Mesenchymal stem cell (in vitro differentiated cells and primary cell): Measurements from ENCODE around the gene GCAT.

Experiments used
- DNase-seq: peaks from one replicate; pipeline ENCODE4 v3.0.0-alpha.2; 2013
- H2AFZ ChIP-seq: one replicate; pipeline ENCODE4 v1.6.1; 2013; ENCODE audit warnings: low read depth, mild to moderate bottlenecking, control low read depth, inconsistent platforms, low read length, moderate library complexity
- H2AK5ac ChIP-seq: 2 replicates; pipeline ENCODE4 v1.6.1; 2013; ENCODE audit warnings: low read length, moderate library complexity, mild to moderate bottlenecking, inconsistent platforms; ENCODE audit not compliant: severe bottlenecking
- H2BK120ac ChIP-seq: one replicate; pipeline ENCODE4 v1.6.1; 2013; ENCODE audit warnings: low read depth, mild to moderate bottlenecking, inconsistent platforms, low read length, moderate library complexity
- H2BK12ac ChIP-seq, 2 experiments: one replicate each; pipeline ENCODE4 v1.6.1; 2013; ENCODE audit warnings: inconsistent platforms in 2 of 2, low read length in 2 of 2, mild to moderate bottlenecking in 2 of 2, moderate library complexity in 2 of 2, control low read depth in 1 of 2
- H2BK15ac ChIP-seq: one replicate; pipeline ENCODE4 v1.6.1; 2013; ENCODE audit warnings: mild to moderate bottlenecking, low read depth, inconsistent platforms; ENCODE audit not compliant: poor library complexity, severe bottlenecking
- H2BK5ac ChIP-seq: 2 replicates; pipeline ENCODE4 v1.6.1; 2013; ENCODE audit warnings: low read depth, mild to moderate bottlenecking, low read length, control low read depth, inconsistent platforms; ENCODE audit not compliant: poor library complexity, severe bottlenecking
- H3K14ac ChIP-seq, 2 experiments: one replicate each; pipeline ENCODE4 v1.6.1; 2013; ENCODE audit warnings: inconsistent platforms in 2 of 2, low read length in 2 of 2, control low read depth in 1 of 2, mild to moderate bottlenecking in 1 of 2, moderate library complexity in 1 of 2
- H3K18ac ChIP-seq, 2 experiments: one replicate each; pipeline ENCODE4 v1.6.1; 2013; ENCODE audit warnings: inconsistent platforms in 2 of 2, low read length in 2 of 2, control low read depth in 1 of 2, low read depth in 1 of 2, mild to moderate bottlenecking in 1 of 2
- H3K23ac ChIP-seq, 2 experiments: one replicate each; pipeline ENCODE4 v1.6.1; 2013; ENCODE audit warnings: inconsistent platforms in 2 of 2, low read length in 2 of 2, mild to moderate bottlenecking in 2 of 2, moderate library complexity in 2 of 2, control low read depth in 1 of 2
- H3K27ac ChIP-seq: 2 replicates; pipeline ENCODE4 v1.5.1; 2013; ENCODE audit warnings: mild to moderate bottlenecking, moderate library complexity, low read length, control low read depth, inconsistent platforms; ENCODE audit not compliant: poor library complexity, severe bottlenecking
- H3K27me3 ChIP-seq, 2 experiments: 2 replicates each; pipeline versions ENCODE4 v1.6.1 to v1.7.0; 2013; ENCODE audit warnings: low read length in 2 of 2, mild to moderate bottlenecking in 2 of 2, moderate library complexity in 2 of 2, control low read depth in 1 of 2, inconsistent platforms in 1 of 2; ENCODE audit not compliant: control insufficient read depth in 1 of 2, insufficient read depth in 1 of 2
- H3K36me3 ChIP-seq, 2 experiments: 2 replicates each; pipeline versions ENCODE4 v1.6.1 to v1.7.0; 2013; ENCODE audit warnings: low read length in 2 of 2, control low read depth in 1 of 2, inconsistent platforms in 1 of 2, low read depth in 1 of 2, mild to moderate bottlenecking in 1 of 2; ENCODE audit not compliant: insufficient read depth in 2 of 2, control insufficient read depth in 1 of 2
- H3K4ac ChIP-seq, 2 experiments: one replicate each; pipeline ENCODE4 v1.6.1; 2013; ENCODE audit warnings: inconsistent platforms in 2 of 2, low read length in 2 of 2, mild to moderate bottlenecking in 2 of 2, moderate library complexity in 2 of 2, control low read depth in 1 of 2, low read depth in 1 of 2
- H3K4me1 ChIP-seq: 2 replicates; pipeline ENCODE4 v1.6.1; 2013; ENCODE audit warnings: low read depth, low read length, control low read depth; ENCODE audit not compliant: control insufficient read depth, insufficient read depth
- H3K4me2 ChIP-seq: 2 replicates; pipeline ENCODE4 v1.6.1; 2013; ENCODE audit warnings: low read length, mild to moderate bottlenecking, inconsistent platforms; ENCODE audit not compliant: poor library complexity, severe bottlenecking
- H3K4me3 ChIP-seq, 2 experiments: 2 replicates each; pipeline versions ENCODE4 v1.5.1 to v1.7.0; 2013; ENCODE audit warnings: low read length in 2 of 2, mild to moderate bottlenecking in 2 of 2, control low read depth in 1 of 2, low read depth in 1 of 2; ENCODE audit not compliant: insufficient read depth in 1 of 2
- H3K79me1 ChIP-seq: replicated peaks from 2 replicates; pipeline ENCODE4 v1.6.1; 2013; ENCODE audit warnings: mild to moderate bottlenecking, control low read depth, low read length, inconsistent platforms; ENCODE audit not compliant: poor library complexity, severe bottlenecking
- H3K9ac ChIP-seq: 2 replicates; pipeline ENCODE4 v1.7.0; 2013; ENCODE audit warnings: mild to moderate bottlenecking, low read length, moderate library complexity
- H3K9me3 ChIP-seq: 2 replicates; pipeline ENCODE4 v1.7.0; 2013; ENCODE audit warnings: mild to moderate bottlenecking, low read length; ENCODE audit not compliant: control insufficient read depth
- H4K8ac ChIP-seq: one replicate; pipeline ENCODE4 v1.6.1; 2013; ENCODE audit warnings: inconsistent platforms, mild to moderate bottlenecking, low read length, moderate library complexity
- H4K91ac ChIP-seq: one replicate; pipeline ENCODE4 v1.6.1; 2013; ENCODE audit warnings: mild to moderate bottlenecking, low read length, inconsistent platforms
- WGBS: methylation state at CpG from one replicate; pipeline ENCODE4 v1.1.7; 2013; ENCODE audit warnings: mixed read lengths; 5-methylcytosine and 5-hydroxymethylcytosine counted together

GCAT gene

DNA sequence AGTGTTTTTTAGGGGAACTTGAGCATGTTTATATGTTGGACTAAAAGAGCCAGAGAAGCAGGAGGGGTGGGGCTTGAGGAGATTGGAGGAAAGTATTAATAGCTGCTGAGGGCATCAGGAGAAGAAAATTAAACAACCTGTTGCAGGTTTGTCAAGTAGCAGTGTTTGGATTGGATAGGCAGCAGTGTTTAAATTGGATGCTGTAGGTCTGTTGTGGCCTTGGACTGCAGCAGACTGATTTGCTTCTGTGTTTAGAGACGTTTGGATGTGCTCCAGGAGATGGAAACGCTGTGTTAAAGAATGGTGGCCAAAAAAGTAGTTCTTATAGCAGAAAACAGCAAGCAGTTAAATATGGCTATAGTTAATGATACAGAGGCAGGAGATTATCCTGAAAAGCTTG, 47.2 kb downstream of the GCAT start:
- H3K4ac ChIP-seq: no peak overlapping the region
- H2BK15ac ChIP-seq: no peak overlapping the region
- H2BK5ac ChIP-seq: no peak overlapping the region
- no peak overlapping the region for H3K23ac ChIP-seq
- H2BK12ac ChIP-seq: no peak overlapping the region
- no peaks in the 10 kb centered on the region for H3K9me3 ChIP-seq
- no peak overlapping the region for H2AFZ ChIP-seq
- H4K8ac ChIP-seq: no peak overlapping the region
- H3K4me3 ChIP-seq: no peak overlapping the region
- H4K91ac ChIP-seq: no peak overlapping the region
- H2AK5ac ChIP-seq: no peak overlapping the region
- DNase-seq: no peak
- H3K4me1 ChIP-seq: peaks cover 3% of the 10 kb centered on the region
- H3K14ac ChIP-seq: no peak overlapping the region
- no peak overlapping the region for H3K4me2 ChIP-seq
- peaks cover 41 to 85% of the 10 kb centered on the region in 2 experiments for H3K36me3 ChIP-seq
- no peak overlapping the region for H3K18ac ChIP-seq
- 87% methylated on average over 2 of the region's 2 CpGs for WGBS
- H3K79me1 ChIP-seq: peaks cover 14% of the 10 kb centered on the region
- no peak overlapping the region for H2BK120ac ChIP-seq
- H3K27me3 ChIP-seq: no peaks in the 10 kb centered on the region
- H3K27ac ChIP-seq: no peak overlapping the region
- no peak overlapping the region for H3K9ac ChIP-seq

DNA sequence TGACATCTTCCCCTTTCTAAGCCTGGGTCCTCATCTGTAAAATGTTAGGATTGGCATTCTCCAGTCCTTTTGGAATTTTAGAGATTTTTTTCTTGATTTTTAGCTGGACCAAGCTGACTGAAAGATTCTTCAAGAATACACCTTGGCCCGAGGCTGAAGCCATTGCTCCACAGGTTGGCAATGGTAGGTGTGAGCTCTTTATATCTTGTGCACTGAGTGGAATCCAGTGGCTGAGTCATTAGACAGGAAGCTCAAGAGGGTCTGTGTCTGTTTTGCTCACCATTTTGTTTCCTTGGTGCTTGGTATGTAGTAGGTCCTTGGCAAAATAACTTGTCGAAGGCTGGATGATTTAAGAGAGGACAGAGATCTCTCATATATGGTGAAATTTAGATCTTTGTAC, 47.7 kb downstream of the GCAT start:
- Histone ChIP-seq H2BK5ac (no peak overlapping the region), H3K27ac (no peak overlapping the region), H3K79me1 (peaks cover 14% of the 10 kb centered on the region), H2BK12ac (no peak overlapping the region), H3K4ac (no peak overlapping the region), H2BK15ac (no peak overlapping the region), H3K9me3 (no peaks in the 10 kb centered on the region), H2BK120ac (no peak overlapping the region), H3K4me2 (no peak overlapping the region), H3K27me3 (no peaks in the 10 kb centered on the region), H2AK5ac (no peak overlapping the region), H3K4me1 (no peaks in the 10 kb centered on the region), H2AFZ (no peak overlapping the region), H4K91ac (no peak overlapping the region), H3K36me3 (peaks cover 45 to 90% of the 10 kb centered on the region in 2 experiments), H3K23ac (no peak overlapping the region), H3K18ac (no peak overlapping the region), H3K4me3 (no peak overlapping the region), H3K9ac (no peak overlapping the region), H4K8ac (no peak overlapping the region), H3K14ac (no peak overlapping the region)
- 93% methylated on average over 1 of the region's 2 CpGs for WGBS
- no peak for DNase-seq

DNA sequence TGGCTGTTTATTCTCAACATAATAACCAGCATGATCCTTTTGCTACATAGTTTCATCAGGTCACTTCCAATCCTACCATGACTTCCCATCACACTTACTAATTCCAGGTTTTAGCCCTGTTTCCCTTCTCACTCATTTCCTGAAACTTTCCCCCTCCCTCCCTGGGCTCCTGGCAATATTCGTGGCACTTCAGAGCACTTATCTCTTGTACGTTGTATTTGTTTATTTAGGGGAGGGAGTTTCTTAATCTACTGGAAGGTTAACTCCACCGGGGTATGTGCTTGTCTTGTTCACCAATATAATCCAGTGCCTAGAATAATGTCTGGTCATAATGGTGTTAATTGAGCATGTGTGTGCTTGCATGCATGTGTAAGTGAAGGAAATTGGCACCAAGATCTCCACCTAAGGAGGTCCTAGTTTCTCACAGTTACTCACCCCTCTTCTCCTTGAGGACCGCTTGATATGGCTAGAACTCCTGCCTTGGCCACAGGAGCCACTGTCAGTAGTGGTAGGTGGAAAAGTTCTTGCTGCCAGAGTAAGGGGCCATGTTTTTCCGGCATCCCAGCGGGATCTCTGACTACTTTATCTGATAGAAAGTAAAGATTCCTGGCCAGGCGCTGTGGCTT, 53.2 kb downstream of the GCAT start:
- peaks cover 50 to 87% of the 10 kb centered on the region in 2 experiments for H3K36me3 ChIP-seq
- H3K4me2 ChIP-seq: no peak overlapping the region
- H4K91ac ChIP-seq: no peak overlapping the region
- no peak overlapping the region for H2BK12ac ChIP-seq
- peaks cover 12% of the 10 kb centered on the region for H3K79me1 ChIP-seq
- no peak overlapping the region for H2BK15ac ChIP-seq
- no peaks in the 10 kb centered on the region for H3K9me3 ChIP-seq
- H2AFZ ChIP-seq: no peak overlapping the region
- peak; percentile 20 for DNase-seq
- no peaks in the 10 kb centered on the region for H3K27me3 ChIP-seq
- no peak overlapping the region for H2BK120ac ChIP-seq
- H3K4me3 ChIP-seq: no peak overlapping the region
- H3K4ac ChIP-seq: no peak overlapping the region
- H3K18ac ChIP-seq: no peak overlapping the region
- no peak overlapping the region for H3K27ac ChIP-seq
- H2BK5ac ChIP-seq: no peak overlapping the region
- no peak overlapping the region for H2AK5ac ChIP-seq
- no peak overlapping the region for H3K23ac ChIP-seq
- WGBS: 70% methylated on average over 7 of the region's 7 CpGs
- H3K9ac ChIP-seq: no peak overlapping the region
- H3K14ac ChIP-seq: no peak overlapping the region
- H3K4me1 ChIP-seq: no peaks in the 10 kb centered on the region
- H4K8ac ChIP-seq: no peak overlapping the region

DNA sequence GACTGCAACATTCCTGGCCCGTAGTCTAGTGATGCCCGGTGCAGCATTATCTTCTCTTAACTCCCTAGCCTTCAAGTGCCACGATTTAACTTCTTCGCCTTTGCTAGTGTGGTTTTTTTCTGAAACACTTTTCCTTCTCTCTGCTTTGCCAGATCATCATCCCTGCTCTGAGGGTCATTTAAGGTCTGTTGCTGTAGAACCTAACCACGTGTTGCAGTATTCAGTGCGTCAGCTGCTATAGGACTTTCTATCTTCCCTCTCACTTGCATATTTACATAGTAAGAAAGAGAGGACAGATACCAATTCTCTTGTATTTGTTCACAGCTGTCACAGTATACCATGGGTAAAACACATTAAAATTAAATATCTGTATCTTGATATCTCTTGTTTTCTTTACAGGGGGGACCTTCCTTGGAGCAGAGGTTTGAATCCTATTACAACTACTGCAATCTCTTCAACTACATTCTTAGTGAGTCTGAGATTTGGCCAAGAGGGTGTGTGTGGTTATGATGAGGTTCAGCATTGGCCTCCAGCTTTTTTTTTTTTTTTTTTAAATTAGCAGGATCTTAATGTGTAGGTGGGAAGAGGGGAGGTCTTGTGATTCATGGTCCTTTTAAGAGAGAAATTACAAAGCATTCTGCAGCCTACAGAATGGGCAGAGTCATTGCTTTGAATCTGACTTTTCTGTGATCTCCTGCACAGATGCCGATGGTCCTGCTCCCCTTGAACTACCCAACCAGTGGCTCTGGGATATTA, 55.0 kb downstream of the GCAT start:
- 100% methylated on average over 5 of the region's 7 CpGs for WGBS

More for the DNA sequence above, 55.0 kb downstream of the GCAT start:
- no peaks in the 10 kb centered on the region for H3K9me3 ChIP-seq
- H3K9ac ChIP-seq: peak overlapping the region; percentile 57
- no peaks in the 10 kb centered on the region for H3K27me3 ChIP-seq
- no peak overlapping the region for H3K4me3 ChIP-seq
- H3K14ac ChIP-seq: no peak overlapping the region
- no peak overlapping the region for H3K27ac ChIP-seq
- no peak overlapping the region for H3K4me2 ChIP-seq
- H3K4ac ChIP-seq: no peak overlapping the region
- no peak overlapping the region for H3K23ac ChIP-seq
- H3K18ac ChIP-seq: no peak overlapping the region
- H3K79me1 ChIP-seq: peaks cover 17% of the 10 kb centered on the region
- no peaks in the 10 kb centered on the region for H3K4me1 ChIP-seq
- H4K8ac ChIP-seq: no peak overlapping the region
- no peak overlapping the region for H2AK5ac ChIP-seq
- DNase-seq: peak; percentile 13
- no peak overlapping the region for H2BK15ac ChIP-seq
- H2BK120ac ChIP-seq: no peak overlapping the region
- no peak overlapping the region for H4K91ac ChIP-seq
- H3K36me3 ChIP-seq: peaks cover 51 to 85% of the 10 kb centered on the region in 2 experiments
- no peak overlapping the region for H2BK12ac ChIP-seq
- no peak overlapping the region for H2BK5ac ChIP-seq
- no peak overlapping the region for H2AFZ ChIP-seq
